HG03066 (cell line): Measurements from ENCODE around the gene PML.
"Not testable (repeated sequence)": the region's sequence is repeated elsewhere in the genome, so short reads cannot be mapped to it uniquely, and the experiment has no call there.

Experiments used
- ATAC-seq: cut with Tn5 transposase; IDR thresholded peaks from one replicate; pipeline ENCODE4 v1.9.1; 2021; ENCODE audit warnings: low read depth; ENCODE audit not compliant: unreplicated experiment

Gene PML

DNA sequence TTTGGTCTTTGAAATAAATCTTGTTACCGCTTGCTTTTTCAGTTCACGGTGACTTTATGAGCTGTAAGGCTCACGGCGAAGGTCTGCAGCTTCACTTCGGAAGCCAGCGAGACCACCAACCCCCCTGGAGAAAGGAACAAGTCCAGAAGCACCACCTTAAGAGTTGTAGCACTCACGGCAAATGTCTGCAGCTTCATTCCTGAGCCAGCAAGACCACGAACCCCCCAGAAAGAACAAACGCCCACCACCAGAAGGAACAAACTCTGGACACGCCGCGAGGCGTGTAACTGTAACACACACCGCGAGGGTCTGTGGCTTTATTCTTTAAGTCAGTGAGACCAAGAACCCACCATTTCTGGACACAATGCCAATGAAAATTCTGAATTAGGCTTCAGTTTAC is 59.0 kb downstream of the PML start:
- ATAC-seq = no peak

DNA sequence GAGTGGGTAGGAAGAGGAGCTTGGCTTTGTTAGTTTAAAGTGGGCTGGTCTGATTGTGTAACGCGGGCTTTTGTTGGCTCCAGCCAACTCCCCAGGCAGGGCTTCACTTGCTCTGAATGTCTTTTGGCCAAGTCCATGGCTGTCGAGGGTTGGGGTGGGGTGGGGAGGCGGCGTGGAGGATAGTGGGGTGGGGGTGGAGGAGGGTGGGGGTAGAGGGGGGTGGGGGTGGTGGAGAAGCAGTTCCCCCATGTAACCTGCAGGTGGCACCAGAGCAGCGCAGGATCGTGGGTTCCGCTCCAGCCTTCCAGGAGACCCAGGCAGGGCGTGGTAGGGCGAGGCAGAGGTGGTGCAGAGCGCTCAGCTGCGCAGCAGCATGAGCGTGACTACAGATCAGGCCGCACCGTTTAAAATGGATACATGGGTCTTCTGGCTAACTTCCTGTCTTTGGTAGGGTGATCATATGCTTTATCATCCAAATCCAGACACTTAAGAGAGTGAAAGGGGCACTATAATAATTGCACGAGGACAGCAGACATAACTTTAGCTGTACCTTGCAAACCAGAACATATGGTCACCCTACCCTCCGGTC is 59.5 kb downstream of the PML start:
- ATAC-seq = no peak

DNA sequence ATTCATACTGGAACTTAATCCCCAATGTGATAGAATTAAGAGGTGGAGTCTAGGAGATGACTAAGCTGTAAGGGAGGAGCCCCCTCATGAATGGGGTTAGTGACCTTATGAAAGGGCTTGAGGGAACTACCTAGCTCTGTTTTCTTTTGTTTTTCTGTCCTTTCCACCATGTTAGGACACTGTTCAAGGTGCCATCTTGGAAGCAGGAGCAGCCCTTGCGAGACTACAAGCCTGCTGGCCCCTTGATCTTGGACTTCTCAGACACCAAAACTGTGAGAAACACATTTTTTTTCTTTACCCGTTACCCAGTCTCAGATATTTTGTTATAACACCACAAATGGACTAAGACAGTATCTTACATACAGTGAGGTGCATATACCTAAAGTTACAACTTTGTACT is 61.3 kb downstream of the PML start:
- no peak for ATAC-seq

DNA sequence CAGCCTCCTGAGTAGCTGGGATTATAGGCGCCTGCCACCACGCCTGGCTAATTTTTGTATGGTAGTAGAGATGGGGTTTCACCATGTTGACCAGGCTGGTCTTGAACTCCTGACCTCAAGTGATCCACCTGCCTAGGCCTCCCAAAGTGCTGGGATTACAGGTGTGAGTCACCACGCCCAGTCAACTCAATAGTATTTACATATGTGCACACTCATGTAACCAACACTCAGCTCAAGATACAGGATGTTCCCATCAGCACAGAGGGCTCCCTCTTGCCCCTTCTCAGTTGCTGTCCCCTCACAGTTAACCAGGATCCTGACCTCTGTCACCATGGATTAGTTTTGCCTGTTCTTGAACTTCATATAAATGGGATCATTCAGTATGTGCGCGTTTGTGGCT is 61.8 kb downstream of the PML start:
- not testable (repeated sequence) for ATAC-seq

DNA sequence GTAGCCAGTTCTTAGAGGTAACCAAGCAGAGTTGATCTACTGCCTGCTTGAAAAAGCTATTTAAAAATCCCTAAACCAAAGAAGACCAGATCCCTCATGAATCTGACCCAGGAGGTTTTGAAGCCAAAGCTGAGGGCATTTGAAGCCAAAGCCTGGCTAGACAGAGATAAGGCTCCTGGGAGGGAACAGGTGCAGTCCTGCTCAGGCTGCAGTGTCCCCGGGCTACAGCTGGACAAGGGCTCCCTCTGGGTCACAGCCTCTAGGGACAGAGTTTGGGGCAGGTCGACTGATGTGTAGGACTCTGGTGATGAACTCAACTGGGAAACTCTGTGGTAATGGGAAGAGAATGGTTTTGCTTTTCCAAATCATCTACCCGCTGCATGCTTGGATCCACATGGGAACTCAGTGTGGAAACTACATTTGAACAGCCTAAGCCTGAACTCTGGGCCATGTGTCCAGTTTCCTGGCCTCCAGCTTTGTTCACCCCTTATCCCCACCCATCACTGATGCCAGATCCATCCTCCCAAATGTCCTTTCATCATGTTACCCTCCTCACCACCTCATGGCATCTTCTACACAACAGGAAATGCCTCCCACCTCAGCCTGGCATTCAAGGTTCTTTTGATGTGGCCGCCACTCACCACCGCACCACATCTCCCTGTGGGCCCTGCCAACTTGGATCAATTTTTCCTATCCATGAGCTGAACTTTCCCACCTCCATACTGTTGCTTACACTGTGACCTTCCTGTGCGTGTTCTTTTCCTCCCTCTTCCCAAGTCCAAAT is 64.7 kb downstream of the PML start:
- not testable (repeated sequence) for ATAC-seq

DNA sequence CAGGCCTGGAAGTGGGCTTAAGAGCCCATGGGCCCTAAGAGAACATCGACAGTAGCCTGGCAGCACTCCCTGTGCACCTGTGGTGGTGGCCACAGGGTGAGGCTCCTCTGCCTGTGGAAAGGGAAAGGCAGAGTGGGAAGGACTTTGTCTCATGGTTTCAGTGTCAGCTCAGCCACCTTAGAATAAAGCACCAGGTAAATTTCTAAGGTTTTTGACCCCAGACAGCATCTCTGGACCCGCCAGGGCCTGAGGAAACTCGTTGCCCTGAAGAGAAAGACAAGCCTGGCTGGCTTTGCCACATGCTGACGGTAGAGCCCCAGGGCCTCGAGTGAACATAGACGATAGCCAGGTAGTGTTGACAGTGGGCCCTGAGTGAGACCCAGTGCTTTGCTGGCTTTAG is 65.7 kb downstream of the PML start:
- ATAC-seq = no peak

DNA sequence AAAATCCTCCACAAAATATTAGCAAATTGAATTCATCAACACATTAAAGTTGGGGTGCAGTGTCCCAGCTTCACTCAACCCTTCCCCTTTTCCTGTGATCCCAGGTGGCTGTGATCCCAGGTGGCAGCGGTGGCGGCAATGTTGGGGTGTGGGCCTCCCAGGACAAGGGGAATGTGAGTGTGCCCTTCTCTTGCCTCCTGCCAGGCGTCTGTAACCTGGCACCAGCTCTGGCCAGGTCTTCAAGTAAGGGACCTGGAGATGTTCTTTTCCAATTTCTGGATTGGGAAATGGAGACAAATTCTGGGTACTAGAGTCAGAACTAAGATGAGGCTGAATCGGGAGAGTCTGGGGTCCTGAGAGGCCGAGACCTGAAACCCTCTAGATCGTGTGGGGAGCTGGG is 67.7 kb downstream of the PML start:
- ATAC-seq = no peak

DNA sequence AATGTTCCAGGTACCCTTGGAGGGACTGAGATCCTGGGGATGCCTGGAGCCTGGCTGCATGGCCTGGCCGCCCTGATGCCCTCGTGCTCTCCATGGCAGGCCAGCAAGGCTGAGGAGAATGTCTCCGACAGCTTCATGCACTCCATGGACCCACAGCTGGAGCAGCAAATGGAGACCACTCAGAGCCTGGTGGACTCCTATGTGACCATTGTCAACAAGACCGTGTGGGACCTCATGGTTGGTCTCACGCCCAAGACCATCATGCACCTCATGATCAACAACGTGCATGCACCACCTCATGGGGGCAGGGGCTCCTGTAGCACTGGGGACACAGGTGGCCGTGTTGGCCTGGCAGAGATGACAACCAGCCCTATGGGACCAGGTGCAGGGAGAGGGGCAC is 68.2 kb downstream of the PML start:
- no peak for ATAC-seq

DNA sequence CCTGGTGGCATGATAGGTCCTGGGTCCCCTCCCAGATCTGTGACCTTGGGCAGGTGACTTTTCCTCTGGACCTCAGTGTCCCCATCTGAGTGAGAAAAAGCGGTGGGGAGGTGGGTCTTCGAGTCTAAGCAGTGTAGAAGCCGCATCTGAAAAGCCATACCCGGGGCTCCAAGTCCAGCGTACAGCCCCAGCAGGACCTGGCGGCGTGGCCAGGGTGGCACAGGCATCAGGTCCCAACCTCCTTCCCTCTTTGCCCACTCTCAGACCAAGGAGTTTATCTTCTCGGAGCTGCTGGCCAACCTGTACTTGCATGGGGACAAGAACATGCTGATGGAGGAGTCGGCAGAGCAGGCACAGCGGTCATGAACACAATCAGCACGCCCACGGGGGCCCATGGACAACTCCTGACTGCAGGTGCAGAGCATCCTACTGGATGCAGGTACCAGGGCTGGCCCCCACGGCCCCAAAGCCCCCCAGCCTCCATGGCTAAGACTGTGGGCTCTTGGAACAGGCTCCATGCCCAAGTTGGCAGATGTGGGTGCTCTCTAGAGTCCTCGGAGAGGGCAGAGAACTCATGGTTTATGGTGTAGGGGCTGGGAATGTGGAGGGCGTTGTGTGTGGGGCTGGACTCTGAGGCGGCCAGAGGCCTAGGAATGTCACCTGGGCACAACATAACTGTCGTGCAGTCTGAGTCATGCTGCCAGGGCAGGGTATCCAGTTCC is 69.1 kb downstream of the PML start:
- not testable (repeated sequence) for ATAC-seq

DNA sequence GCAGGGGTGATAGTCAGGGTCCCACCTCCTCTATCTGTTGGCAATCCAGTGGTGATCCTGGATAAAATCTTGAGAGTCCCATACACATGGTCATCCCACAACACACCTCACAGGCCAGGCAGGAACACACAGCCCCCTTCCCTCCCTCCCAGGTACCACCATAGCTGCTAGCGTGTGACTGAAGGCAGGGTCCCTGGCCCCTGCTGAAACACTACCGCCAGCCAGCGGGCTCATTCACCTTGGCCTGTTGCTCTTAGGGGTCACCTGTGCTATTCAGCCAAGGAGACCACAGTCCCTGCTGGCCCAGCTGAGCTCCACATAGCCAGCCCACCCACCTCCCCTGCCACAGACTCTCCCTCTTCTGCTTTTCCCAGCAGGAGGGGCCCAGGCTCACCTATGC is 69.7 kb downstream of the PML start:
- ATAC-seq = not testable (repeated sequence)

DNA sequence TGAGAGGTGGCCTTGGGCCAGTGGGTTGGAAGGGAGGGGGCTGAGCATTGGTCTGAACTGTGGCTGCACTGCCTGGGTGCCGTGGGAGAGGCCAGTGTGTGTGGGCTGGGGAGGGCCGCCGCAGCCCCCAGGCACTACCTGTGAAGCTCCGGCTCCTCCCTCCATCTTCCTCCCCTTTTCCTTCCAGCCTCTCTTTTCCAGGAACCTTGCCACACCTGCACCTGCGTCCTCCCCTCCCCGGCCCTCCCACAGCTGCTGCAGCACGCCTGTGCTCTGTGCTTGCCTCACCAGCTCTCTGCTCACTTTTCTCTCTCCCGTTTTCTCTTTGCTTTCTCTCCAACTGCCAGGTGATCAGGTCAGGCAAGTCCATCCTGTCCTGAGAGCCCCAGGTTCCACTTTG is 70.3 kb downstream of the PML start:
- not testable (repeated sequence) for ATAC-seq

DNA sequence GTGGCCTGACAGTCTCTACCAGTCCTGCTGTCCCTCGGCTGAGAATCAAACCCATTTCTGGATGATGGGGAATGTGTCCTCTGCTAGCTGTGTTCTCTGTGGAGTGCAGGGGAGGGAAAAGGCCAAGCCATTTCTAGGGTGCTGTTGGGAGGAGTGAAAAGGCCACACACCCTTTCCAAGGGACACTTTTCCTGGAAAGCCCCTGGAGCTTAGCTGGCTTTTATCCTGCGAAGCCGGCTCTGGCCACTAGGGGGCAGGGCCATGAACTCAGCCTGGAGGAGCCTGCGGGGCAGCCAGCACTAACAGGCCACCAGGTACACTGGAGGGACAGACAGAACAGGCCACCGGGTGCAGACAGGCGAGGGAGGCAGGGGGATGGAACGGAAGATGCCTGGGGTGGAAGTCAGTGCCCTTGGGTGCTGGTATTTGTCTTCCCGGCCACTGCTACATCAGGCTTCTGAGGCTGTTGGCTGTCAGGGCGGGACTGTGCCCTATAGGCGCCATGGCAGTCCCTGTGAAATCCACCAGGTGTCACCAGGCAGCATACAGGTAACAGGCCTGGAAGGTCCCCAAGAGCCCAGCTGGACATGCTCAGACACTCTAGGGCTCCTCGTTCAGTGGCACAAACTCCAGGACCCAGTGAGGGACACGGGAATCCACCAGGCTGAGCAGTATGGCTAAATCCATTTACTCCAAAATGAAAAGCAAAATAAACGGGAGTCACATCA is 71.3 kb downstream of the PML start:
- ATAC-seq = not testable (repeated sequence)

DNA sequence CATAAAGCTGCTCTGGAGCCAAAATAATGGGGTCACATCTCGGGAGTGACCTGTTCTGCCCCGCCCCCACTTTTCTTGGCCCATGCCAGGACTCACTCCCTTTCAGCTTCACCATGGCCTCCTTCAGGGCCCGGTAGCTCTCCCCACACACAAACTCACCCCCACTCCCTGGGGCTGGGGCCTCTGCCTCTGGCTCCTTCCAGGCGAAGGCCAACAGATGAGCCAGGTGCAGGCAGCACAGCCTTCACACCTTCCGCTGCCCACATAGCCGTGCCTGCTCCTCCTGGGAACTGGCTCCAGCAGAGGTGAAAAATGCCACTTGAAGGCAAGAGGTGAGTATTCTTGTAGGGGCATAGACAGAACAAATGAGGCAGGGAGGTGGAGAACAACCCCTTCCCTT is 77.1 kb downstream of the PML start:
- ATAC-seq = not testable (repeated sequence)

DNA sequence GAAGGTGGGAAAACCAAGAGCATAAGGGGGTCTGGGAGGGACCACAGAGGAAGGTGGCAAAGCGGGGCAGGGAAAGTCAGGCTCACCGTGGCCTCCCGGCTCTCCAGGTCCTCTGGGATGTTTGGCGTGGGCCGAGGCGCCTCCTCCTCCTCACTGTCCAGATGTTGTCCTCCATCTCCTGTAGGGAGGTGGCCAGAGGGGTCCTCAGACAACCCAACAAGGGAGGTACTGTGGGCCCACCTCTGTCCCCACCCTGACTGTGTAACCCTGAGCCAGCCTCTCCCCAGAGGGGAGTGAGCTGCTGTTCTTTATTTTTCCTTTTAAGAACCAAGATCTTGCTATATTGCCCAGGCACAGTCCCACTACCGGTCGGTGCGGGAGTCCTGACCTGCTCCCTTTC is 77.6 kb downstream of the PML start:
- ATAC-seq = not testable (repeated sequence)

DNA sequence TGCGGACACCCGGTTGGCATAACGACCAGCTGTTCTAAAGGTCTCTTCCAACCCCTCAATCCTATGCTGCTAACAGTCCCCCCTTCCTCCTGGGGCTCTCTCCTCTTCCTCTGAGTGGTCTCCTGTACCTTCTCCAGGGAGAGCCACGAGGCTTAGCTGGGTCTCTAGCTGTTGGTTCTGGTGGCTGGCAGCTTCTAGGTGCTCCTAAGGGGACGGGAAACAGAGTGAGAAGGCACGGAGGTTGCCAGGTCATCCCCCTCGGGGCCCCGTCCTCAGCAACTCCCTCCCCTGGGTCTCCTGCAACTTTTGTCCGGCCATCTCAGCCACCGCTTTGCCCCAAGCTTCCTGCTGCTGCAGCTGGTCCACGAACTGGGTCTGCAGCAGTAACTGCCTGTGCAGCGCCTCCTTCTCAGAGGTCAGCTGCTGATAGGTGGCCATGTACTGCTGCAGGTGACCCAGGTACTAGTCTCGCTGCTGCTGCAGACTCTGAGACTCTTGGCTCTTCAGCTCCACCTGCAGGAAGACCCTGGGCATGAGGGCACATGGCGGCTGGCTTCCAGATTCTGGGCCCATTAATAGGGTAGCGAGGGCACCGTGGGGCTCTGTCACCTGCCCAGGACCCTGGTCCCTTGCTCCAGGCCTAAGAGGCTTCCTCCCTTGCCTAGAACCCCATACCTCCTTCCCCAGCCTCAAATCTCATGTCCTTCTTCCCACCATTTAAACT is 78.3 kb downstream of the PML start:
- ATAC-seq = not testable (repeated sequence)

DNA sequence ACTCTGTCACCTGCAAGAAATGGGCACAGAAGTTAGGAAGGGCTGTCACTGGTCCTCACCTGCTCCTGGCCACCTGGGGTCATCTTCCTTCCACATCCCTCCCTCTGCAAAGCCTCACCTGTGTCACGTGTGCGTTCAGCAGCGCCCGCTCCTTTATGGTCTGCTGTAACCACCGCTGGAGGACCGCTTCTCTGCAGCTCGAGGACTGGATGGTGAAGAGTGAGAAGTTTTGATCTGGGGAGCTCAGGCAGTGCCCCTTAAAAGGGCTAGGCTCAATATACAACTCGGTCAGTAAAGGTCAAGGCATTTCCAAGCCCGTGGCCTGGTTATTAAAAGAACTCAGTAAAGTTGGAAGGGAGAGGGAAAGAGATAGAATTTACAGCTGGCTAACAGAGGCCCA is 81.3 kb downstream of the PML start:
- not testable (repeated sequence) for ATAC-seq

DNA sequence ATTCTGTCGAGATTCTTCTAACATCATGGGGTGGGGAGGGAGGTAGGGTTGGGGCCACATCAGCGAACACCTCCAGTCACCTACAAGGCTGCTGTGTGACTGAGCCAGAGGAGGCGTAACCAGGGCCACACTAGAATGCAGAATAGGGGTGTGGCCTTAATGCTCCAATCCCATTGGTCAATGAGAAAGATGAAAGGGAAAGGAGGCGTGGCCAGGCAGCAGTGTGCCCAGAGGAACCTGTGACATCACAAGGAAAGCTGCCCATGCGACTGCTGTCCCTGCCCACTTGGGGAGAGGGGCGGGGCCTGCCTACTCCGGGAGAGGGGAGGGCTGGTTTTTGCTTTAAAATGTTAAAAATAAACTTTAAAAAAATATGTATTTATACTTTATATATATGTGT is 87.9 kb downstream of the PML start, which contains the start of gene GOLGA6A:
Gene GOLGA6A, minus strand, starts transcription at position 101 of the 400 bp plus-strand sequence. Its CDS starts 41 bp downstream, at position 60.
- not testable (repeated sequence) for ATAC-seq

DNA sequence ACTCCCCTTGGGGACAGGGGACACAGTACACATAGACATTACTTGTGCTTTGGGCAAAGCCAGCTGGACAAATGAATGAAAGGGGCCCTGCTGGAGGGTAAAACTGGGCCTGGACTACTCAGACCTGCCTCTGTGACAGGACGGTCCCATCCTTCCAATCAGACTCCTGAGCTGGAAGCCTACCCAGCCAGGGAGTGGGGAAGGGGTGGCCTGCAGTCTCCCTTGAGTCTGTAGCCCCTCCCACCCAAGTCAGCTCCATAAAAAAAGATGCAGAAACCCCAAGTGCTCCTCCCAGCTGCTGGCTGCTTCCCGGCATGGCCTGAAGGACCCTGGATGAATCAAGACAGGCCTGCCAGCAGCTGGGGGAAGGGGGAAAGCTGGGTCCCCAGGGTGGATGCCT is 100.1 kb downstream of the PML start:
- ATAC-seq = not testable (repeated sequence)

DNA sequence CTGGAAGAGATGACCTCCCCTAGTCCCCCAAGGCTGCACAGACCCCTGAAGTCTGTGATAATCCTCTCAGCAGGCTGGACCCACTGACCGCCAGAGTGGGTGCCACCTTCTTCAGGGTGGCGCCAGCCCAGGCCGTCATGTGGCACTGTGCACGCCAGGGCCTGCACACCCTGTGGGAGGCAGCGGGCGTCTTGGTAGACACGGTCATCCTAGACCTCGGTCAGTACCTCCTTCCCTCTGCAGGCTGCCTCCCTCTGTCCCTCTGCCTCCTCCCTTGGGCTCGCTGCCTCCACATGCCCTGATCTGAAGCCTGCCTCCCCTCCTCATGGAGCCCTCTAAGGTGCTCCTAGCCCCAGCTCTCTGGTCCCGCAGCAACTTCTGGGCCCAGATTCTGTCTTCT is 101.1 kb downstream of the PML start:
- ATAC-seq = not testable (repeated sequence)
